ENCODE data around the gene TNS3.

The TNS3 gene

DNA sequence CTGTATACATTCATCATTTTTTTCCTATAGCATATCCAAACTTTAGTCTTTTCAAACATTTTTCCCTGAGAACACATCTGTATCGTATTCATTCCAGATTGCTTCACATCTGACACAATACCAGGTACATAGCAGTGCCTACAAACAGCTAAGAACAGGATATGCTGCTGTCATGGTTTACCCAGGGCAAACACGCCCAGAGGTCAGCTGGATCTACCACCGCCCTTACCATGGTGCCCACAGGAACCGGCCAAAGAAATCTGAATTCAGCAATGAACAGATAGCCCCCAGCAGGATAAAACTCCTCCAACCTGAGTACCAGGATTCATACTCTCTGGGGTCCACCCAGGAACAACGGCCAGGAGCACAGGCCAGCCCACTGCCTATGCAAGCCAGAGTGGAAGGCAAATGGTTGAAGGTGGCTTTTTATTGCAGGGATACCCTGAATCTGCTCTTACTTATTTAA lies 43.0 kb downstream of the TNS3 start:
- DNase-seq (ENCODE audit: extremely low spot score), result no peak
- TF ChIP-seq, protein P1, sequence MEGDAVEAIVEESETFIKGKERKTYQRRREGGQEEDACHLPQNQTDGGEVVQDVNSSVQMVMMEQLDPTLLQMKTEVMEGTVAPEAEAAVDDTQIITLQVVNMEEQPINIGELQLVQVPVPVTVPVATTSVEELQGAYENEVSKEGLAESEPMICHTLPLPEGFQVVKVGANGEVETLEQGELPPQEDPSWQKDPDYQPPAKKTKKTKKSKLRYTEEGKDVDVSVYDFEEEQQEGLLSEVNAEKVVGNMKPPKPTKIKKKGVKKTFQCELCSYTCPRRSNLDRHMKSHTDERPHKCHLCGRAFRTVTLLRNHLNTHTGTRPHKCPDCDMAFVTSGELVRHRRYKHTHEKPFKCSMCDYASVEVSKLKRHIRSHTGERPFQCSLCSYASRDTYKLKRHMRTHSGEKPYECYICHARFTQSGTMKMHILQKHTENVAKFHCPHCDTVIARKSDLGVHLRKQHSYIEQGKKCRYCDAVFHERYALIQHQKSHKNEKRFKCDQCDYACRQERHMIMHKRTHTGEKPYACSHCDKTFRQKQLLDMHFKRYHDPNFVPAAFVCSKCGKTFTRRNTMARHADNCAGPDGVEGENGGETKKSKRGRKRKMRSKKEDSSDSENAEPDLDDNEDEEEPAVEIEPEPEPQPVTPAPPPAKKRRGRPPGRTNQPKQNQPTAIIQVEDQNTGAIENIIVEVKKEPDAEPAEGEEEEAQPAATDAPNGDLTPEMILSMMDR (IDR thresholded peaks at IDR 0.05; ENCODE audit: control extremely low read depth, extremely low read depth, low read depth, missing control alignments), result no peak
- ChIA-PET POLR2A (no interaction called here), CTCF (no interaction called here)

DNA sequence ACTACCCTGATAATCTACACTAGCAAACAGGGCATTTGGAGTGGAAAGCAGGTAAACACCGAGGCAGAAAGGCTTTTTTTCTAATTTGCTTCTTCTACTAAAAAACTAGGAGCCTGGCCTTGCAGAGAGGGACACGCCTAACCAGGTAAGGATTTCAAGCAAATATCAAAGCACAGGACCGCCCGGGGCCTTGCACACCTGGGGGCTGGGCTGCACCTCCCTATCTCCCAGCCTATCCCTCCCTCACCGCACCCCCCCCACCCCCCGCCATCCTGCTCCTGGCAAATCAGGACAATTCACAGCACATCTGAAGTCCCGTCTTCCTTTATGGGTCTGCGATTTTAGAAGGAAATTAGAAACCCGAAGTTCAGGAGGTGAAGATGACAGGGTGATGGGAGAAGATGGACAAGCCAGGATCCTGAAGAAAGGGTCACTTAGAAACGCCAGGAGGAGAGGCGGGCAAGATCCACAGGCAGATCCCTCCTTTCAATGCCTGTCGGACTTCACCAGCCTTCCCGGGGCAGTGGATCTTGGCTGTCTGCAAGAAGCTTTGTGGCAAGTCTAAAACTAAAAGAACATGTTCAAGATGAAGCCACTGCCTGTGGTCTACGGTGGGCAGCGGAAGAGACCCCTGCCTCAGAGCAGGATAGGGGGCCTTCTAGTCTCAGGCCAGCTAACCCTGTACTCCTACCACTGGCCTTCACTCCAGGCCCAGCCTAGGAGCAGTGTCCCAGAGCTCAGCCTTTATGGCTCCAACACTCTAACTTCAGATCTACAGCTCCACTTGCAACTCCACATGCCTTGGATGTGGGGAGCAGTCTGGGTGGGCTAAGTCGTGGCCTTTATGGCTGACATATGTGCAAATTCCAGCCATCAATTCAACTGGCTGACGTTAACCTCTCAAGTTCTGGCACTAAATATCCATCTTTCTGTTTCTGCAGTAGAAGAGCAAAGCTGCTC lies 43.9 kb downstream of the TNS3 start:
- ChIA-PET POLR2A (no interaction called here), CTCF (interaction anchor here (0.9 kb wide), 1 partner anchor 47 kb away, joined by 3 read pairs; no protein-coding TSS in a partner anchor)
- DNase-seq (ENCODE audit: extremely low spot score), result no peak

DNA sequence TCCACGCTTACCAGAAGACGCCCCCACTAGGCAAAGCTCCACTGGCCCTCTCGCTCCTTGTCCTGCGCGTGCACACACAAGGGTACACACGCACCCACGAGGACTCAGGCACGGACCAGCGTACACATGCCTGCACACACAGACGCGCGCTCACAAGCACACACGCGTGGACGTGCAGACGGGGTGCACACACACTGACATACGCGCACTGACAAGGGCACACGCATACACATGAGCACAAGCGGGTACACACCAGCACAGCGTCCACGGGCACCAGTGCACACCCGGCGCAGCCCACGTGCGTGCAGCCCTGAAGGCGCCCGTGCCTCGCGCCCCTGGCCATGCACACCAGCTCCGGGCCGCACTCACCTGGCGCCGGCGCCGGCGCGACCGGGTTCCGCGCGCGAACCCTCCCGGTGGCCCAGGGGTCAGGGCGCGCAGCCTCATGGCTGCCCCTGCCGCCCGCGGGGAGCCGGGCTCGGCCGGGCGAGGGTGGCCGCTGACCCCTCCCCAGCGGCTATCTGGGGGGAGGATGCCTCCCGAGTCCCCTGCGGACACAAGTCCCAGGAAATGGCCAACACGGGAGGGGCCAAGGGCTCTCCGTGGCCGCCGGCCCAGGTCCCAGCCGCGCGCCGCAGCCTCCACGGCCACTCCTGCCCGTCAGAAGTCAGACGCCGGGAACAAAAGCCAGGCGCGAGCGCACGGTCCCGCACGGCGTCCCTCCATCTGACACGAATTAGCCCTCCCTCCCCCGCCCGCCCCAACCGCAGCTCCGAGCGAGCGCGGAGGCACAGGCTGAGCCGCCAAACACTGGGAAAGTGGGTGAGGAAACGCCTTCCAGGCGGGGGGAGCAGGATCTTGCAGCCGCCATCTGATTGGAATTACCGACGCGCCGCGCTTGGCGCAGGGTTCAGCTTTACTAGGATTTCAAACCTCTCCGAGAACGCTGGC lies 45.0 kb downstream of the TNS3 start:
- TF ChIP-seq, protein P1 (IDR thresholded peaks at IDR 0.05; ENCODE audit: control extremely low read depth, extremely low read depth, low read depth, missing control alignments), result no peak
- CTCF ChIA-PET, result no interaction called here
- POLR2A ChIA-PET, result no interaction called here
- DNase-seq (ENCODE audit: extremely low spot score), result no peak

More for the DNA sequence above, 43.9 kb downstream of the TNS3 start:
- TF ChIP-seq, protein P1 (IDR thresholded peaks at IDR 0.05; ENCODE audit: control extremely low read depth, extremely low read depth, low read depth, missing control alignments), result no peak

DNA sequence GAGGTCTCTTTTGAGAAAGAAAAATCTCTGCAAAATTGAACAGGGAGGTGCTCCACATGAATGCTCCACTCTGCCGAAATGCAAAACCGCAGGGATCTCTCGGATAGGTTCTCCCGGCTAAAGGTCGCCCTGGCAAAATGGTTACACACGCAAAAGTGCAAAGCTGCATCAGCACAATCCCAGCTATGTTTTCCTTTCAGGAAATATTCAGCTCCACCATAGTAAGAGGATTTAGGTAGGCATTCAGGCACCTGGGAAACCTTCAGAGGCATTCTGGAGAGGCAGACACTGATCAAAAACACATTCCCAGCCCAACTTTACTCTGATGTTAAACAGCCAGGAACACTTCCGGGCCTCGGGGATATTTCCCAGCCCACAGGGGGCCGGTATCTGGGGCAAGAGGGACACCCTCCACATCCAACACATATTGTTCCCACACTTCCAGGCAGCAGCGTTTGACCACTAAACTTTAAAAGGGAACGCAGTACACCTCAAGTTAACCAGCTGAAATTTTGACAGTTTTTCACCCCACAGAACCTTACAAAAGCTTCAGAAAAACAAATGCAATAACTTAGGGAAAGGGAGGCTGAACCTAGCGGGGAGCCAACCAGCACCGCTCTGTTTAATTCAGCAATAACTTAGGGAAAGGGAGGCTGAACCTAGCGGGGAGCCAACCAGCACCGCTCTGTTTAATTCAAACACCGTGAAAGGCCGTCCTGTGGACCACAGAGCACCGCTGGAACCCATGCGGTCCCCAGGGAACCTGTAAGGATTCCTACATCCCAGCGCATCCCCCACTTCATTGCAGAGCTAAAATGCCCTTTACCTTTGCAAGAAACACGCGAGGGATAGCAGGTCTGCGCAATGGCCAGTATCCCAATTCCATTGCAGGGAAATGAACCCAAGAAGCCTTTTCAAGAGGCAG lies 45.9 kb downstream of the TNS3 start:
- ChIA-PET CTCF (no interaction called here), POLR2A (no interaction called here)
- no peak for DNase-seq (ENCODE audit: extremely low spot score)
- TF ChIP-seq, protein P1 (IDR thresholded peaks at IDR 0.05; ENCODE audit: control extremely low read depth, extremely low read depth, low read depth, missing control alignments), result no peak

DNA sequence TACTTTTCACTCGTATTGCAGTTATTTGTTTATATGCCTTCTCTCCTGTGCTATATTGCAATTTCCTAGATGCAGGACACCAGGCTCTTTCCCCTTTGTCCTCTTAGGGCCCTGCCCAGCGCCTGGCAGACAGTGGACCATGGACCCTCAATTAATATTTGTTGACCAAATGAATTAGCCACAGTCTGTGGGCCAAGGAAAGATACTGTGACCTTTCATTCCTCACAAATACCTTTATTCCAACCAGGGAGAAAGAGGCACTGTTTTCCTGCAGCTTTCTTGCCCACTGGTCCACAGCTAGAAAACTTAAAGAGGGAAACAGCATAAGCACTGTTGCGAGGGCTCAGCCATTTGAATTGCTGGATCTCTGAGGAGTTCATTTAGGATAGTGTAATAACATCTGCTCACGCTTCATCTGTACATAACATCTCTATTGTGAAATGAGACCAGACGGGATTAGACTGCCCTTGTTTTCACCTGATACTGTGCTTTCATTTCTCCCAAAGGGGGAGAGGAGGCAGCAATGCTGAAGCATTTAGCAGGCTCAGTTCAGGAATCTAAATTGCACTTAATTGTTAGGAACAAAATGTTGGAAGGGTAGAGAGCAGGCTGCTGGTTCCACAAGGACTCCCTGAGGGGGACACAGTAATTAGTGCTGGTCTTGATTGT lies 46.7 kb downstream of the TNS3 start:
- no peak for DNase-seq (ENCODE audit: extremely low spot score)
- ChIA-PET CTCF (interaction anchor here (0.6 to 1.2 kb wide), 2 partner anchors 11 to 151 kb away, joined by 3 to 4 read pairs; no protein-coding TSS in a partner anchor), POLR2A (no interaction called here)
- TF ChIP-seq, protein P1 (IDR thresholded peaks at IDR 0.05; ENCODE audit: control extremely low read depth, extremely low read depth, low read depth, missing control alignments), result no peak

Measured in GM10248 (cell line).